GM12878 (cell line): ENCODE results near the gene TMEM132C. TPM values are rescaled to one million over a fixed set of nuclear protein-coding genes. Genes with fewer than 3 reads are reported as not detected.

Experiments used
- ATAC-seq: fragments of 200-7000 bp; cut with Tn5 transposase; 3 replicates; pipeline ENCODE4 v1.9.1; 2020; ENCODE audit warnings: mild to moderate bottlenecking, moderate library complexity
- BruUV-seq: library from RNA; stranded (reverse); fragments of 400-500 nt; replicated peaks from 2 replicates; lab custom pipeline; 2021; lab: Mats Ljungman, UMichigan
- CTCF ChIA-PET: fragments of 300-600 bp; sonication (Branson Sonifier 250); formaldehyde crosslinking; extraction: SDS; loops from one replicate; lab custom pipeline; 2021; ENCODE audit warnings: inconsistent platforms; lab: Yijun Ruan, JAX
- POLR2A ChIA-PET: fragments of 350-600 bp; formaldehyde crosslinking; extraction: SDS; loops from one replicate; lab custom pipeline; 2021; ENCODE audit warnings: inconsistent platforms; lab: Charles Lee
- RAD21 ChIA-PET: fragments of 300-600 bp; sonication (Branson Sonifier 250); formaldehyde crosslinking; loops from one replicate; lab custom pipeline; 2023; ENCODE audit warnings: antibody characterized with exemption; ENCODE audit not compliant: unreplicated experiment; lab: Charles Lee
- SMC1A ChIA-PET: fragments of 300-600 bp; sonication (Branson Sonifier 250); formaldehyde crosslinking; loops from one replicate; lab custom pipeline; 2023; ENCODE audit not compliant: unreplicated experiment, uncharacterized antibody; lab: Charles Lee
- DNase-seq: peaks from one replicate; pipeline ENCODE4 v3.0.0-alpha.2; 2011; ENCODE audit warnings: low read depth, low spot score
- FAIRE-seq: peaks from 3 replicates; lab custom pipeline; 2011; peaks lifted over from hg19 to GRCh38; lab: Jason Lieb, UNC
- H2AFZ ChIP-seq: 2 replicates; pipeline ENCODE4 v1.6.0; 2011; ENCODE audit warnings: low read depth, low read length, control low read depth; ENCODE audit not compliant: control insufficient read depth
- H3K27ac ChIP-seq: 2 replicates; pipeline ENCODE4 v1.5.1; 2011; ENCODE audit warnings: control low read depth; ENCODE audit not compliant: control insufficient read depth, insufficient read depth
- H3K27me3 ChIP-seq, 2 experiments: replicated peaks in 1 of 2; 2 replicates each; pipeline versions ENCODE4 v1.6.0 to v1.6.1; 2011; ENCODE audit warnings: low read length in 1 of 2; ENCODE audit not compliant: control insufficient read depth in 2 of 2, insufficient read depth in 2 of 2
- H3K36me3 ChIP-seq, 2 experiments: 2 replicates each; pipeline ENCODE4 v1.5.1; 2011; ENCODE audit warnings: low read length in 1 of 2; ENCODE audit not compliant: control insufficient read depth in 2 of 2, insufficient read depth in 2 of 2
- H3K4me1 ChIP-seq: 2 replicates; pipeline ENCODE4 v1.6.1; 2011; ENCODE audit warnings: mild to moderate bottlenecking, low read length, moderate library complexity, mixed read lengths; ENCODE audit not compliant: control insufficient read depth, insufficient read depth
- H3K4me2 ChIP-seq: 2 replicates; pipeline ENCODE4 v1.6.0; 2011; ENCODE audit warnings: control low read depth; ENCODE audit not compliant: control insufficient read depth, insufficient read depth
- H3K4me3 ChIP-seq: fragments of 200-600 bp; sonication (generic); 2 replicates; pipeline ENCODE4 v1.5.1; 2016
- H3K79me2 ChIP-seq: 2 replicates; pipeline ENCODE4 v1.6.0; 2011; ENCODE audit warnings: low read length; ENCODE audit not compliant: control insufficient read depth, insufficient read depth
- H3K9ac ChIP-seq: 2 replicates; pipeline ENCODE4 v1.8.0; 2011; ENCODE audit warnings: low read length, control low read depth, mixed read lengths; ENCODE audit not compliant: control insufficient read depth, insufficient read depth
- H3K9me3 ChIP-seq: replicated peaks from 3 replicates; pipeline ENCODE4 v1.5.1; 2011; ENCODE audit warnings: mild to moderate bottlenecking, low read length; ENCODE audit not compliant: control insufficient read depth, insufficient read depth
- H4K20me1 ChIP-seq: 2 replicates; pipeline ENCODE4 v1.6.0; 2011; ENCODE audit not compliant: control insufficient read depth, insufficient read depth
- DPF2 ChIP-seq: fragments of 450-650 bp; IDR thresholded peaks from 2 replicates; pipeline ENCODE4 v1.6.1; 2017; ENCODE audit warnings: mild to moderate bottlenecking
- JUND ChIP-seq: IDR thresholded peaks from 2 replicates; pipeline ENCODE4 v1.6.1; 2012; ENCODE audit warnings: low read depth, mild to moderate bottlenecking, low read length, improper control_type of control experiment, moderate library complexity
- ZBTB40 ChIP-seq: fragments of 450-650 bp; IDR thresholded peaks from 2 replicates; pipeline ENCODE4 v1.6.1; 2016; ENCODE audit warnings: mild to moderate bottlenecking, moderate library complexity, borderline replicate concordance
- WGBS: methylation state at CpG from one replicate; pipeline ENCODE4 v1.1.6; 2016; ENCODE audit warnings: low lambda C conversion rate; ENCODE audit not compliant: insufficient replicate concordance, insufficient coverage; ENCODE audit errors: missing lambda C conversion rate; 5-methylcytosine and 5-hydroxymethylcytosine counted together
- in situ Hi-C: fragments of 300-500 bp; cut with MboI; formaldehyde crosslinking; loops from 9 replicates; pipeline ENCODE4 v1.14.3; 2018; ENCODE audit warnings: mixed read lengths
- intact Hi-C: fragments of 100-400 bp; cut with micrococcal nuclease; formaldehyde crosslinking; loops from one replicate; pipeline ENCODE4 v1.14.2; 2022; ENCODE audit not compliant: unreplicated experiment
- polyA plus RNA-seq, 11 experiments: library from polyadenylated mRNA; depleted of rRNA in 4 of 11; unstranded in 6 of 11; stranded (reverse) in 5 of 11; fragments of >200 nt; fragmentation: Nextera tagmentation in 4 of 11; fragmentation: Illumina TruSeq in 1 of 11; extraction: Ambion mirVana in 4 of 11; extraction: Trizol in 1 of 11; gene quantifications; 1 replicate in 1 of 11; 2 replicates in 10 of 11; pipeline versions ENCODE4 v1.2.1 to v1.2.3, GENCODE V29; 2011 to 2016; ENCODE audit warnings: inconsistent platforms in 2 of 11, missing spikeins in 2 of 11, low read depth in 1 of 11
- total RNA-seq, 4 experiments: library from RNA; depleted of rRNA in 3 of 4; stranded (reverse); fragments of >200 nt in 3 of 4; fragmentation: Illumina TruSeq in 1 of 4; extraction: Trizol in 1 of 4; gene quantifications; 2 replicates each; pipeline versions ENCODE4 v1.2.1 to v1.2.3, GENCODE V29; 2013 to 2021
- TF ChIP-seq, protein P1 (sequence below), 3 experiments: IDR thresholded peaks in 2 of 3; conservative IDR thresholded peaks in 1 of 3; 2 replicates each; pipeline ENCODE4 v1.5.1; 2011; ENCODE audit warnings: low read depth in 3 of 3, low read length in 3 of 3, mild to moderate bottlenecking in 3 of 3, control low read depth in 2 of 3, moderate library complexity in 2 of 3, inconsistent platforms in 1 of 3, mixed read lengths in 1 of 3; ENCODE audit not compliant: control insufficient read depth in 2 of 3, insufficient read depth in 1 of 3; ENCODE audit errors: extremely low read depth in 1 of 3

Gene TMEM132C
- total and polyA plus RNA-seq, 10 of the 15 experiments (the other 5 are each of a cell fraction or from before 2014, with no cell fraction given), result not detected

DNA sequence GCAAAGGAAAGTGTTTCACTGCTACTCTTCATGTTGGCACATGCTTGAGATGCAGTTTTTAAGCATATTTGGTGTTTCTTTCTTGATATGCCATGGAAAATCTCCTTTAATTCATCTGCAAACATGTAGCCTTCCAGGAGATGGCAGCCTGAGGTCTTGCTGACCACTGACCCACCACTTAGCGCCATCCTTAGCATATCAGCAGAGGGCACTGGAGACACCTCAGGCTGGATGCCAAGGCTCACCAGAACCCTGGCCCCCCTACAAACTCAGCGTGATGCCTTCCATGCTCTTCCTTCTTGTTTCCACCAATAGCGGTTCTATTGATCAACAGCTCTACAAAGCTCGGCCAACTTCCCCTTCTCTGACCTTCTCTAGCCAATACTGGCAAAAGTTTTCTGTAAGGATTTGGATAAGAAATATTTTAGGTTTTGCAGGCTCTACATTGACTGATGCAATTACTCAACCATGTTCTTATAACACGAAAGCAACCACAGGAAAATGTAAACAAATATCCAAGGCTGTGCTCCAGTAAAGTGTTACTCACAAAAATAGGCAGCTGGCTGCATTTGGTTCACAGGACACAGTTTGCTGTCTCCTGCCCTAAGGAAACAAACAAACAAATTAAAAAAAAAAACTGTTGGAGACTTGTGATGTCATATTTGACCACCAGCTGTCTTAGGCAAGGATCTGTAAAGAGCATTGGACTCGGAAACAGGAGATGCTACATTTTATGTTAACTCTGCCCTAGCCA is 347.0 kb downstream of the TMEM132C start:
- ChIA-PET RAD21 (no interaction called here), POLR2A (no interaction called here), CTCF (no interaction called here)
- intact Hi-C loops (no loop called here), in situ Hi-C loops (no loop called here)
- 18% methylated on average over 6 of the region's 6 CpGs for WGBS
- H3K4me1 ChIP-seq, result no peaks in the 10 kb centered on the region
- H3K4me3 ChIP-seq, result no peak overlapping the region
- no peak for DNase-seq
- no peak for FAIRE-seq
- H3K9ac ChIP-seq, result no peak overlapping the region
- H3K27ac ChIP-seq, result no peak overlapping the region
- TF ChIP-seq JUND (no peak), DPF2 (no peak), ZBTB40 (no peak)
- TF ChIP-seq, protein P1, sequence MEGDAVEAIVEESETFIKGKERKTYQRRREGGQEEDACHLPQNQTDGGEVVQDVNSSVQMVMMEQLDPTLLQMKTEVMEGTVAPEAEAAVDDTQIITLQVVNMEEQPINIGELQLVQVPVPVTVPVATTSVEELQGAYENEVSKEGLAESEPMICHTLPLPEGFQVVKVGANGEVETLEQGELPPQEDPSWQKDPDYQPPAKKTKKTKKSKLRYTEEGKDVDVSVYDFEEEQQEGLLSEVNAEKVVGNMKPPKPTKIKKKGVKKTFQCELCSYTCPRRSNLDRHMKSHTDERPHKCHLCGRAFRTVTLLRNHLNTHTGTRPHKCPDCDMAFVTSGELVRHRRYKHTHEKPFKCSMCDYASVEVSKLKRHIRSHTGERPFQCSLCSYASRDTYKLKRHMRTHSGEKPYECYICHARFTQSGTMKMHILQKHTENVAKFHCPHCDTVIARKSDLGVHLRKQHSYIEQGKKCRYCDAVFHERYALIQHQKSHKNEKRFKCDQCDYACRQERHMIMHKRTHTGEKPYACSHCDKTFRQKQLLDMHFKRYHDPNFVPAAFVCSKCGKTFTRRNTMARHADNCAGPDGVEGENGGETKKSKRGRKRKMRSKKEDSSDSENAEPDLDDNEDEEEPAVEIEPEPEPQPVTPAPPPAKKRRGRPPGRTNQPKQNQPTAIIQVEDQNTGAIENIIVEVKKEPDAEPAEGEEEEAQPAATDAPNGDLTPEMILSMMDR (IDR thresholded peaks at IDR 0.05 in 2 of 3, conservative IDR thresholded peaks at IDR 0.05 in 1 of 3; ENCODE audit: control insufficient read depth in 2 of 3, extremely low read depth in 1 of 3, insufficient read depth in 1 of 3, low read depth in 3 of 3, low read length in 3 of 3), result peak in 2 of 3 experiments; percentile 21 to 39; a peak in 2 of 6 replicates
- TF ChIP-seq, all 136 proteins: peak for 1
- H4K20me1 ChIP-seq, result no peaks in the 10 kb centered on the region
- H3K36me3 ChIP-seq, result no peaks in the 10 kb centered on the region
- H3K4me2 ChIP-seq, result no peak overlapping the region
- no peak overlapping the region for H2AFZ ChIP-seq
- no peaks in the 10 kb centered on the region; a peak in 1 of 4 replicates for H3K27me3 ChIP-seq
- 0 out of 3 replicates have a peak, but pooled peaks have one; percentile 29 for ATAC-seq
- H3K9me3 ChIP-seq, result no peaks in the 10 kb centered on the region
- no TSS peak for BruUV-seq
- no peaks in the 10 kb centered on the region for H3K79me2 ChIP-seq
- SMC1A ChIA-PET, result no interaction called here
